Measurements from ENCODE around the gene C2CD4C. TPM values are rescaled to one million over a fixed set of nuclear protein-coding genes. Genes with fewer than 3 reads are reported as not detected.

C2CD4C gene
- total and polyA plus RNA-seq, 10 donors: 0.23 to 2.1 (median 0.77) TPM; not detected in 1

DNA sequence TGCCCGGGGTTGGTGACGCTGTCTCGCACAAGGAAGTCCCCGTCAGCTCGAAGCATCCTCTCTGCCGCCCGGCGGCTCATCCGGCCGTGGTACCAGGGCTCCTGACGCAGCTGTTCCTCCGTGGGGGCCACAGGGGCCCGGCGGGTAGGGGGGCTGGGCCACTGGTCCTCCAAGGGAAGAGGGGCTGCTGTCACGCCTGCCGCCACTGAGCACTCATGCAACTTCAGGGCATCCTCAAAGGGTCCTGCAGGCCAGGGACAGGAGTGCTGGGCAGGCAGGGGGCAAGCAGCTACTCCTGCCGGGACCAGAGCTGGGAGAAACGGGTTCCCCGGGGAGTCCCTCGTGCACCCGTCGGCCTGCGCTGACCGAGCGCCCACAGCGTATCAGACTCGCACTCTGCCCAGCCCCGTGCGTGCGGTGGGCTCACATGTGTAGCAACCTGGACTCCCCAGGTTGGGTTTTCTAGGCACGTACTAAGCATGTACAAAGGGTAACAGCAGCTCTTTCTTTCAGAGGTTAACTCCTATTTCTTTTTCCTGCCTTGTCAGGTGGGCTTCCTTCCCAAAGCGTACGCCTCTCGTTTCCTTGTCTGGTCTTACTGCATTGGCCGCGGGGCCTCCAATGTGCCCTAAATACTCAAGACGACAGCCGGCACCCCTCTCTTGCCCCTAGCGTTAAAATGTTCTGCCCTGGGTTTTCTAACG, 13.4 kb upstream of the C2CD4C start:
- Histone ChIP-seq H3K9me3 (no peaks in the 10 kb centered on the region), H3K4me3 (no peak overlapping the region), H3K27me3 (replicated peaks in 1 of 7) (peaks cover 0 to 21% (median 0%) of the 10 kb centered on the region in 7 donors), H3K27ac (no peak overlapping the region), H3K36me3 (peaks cover 0 to 8% (median 0%) of the 10 kb centered on the region in 6 donors), H3K4me1 (peaks cover 0 to 19% (median 5%) of the 10 kb centered on the region in 6 donors)
- 78 to 89% (median 86%) methylated on average over 34 to 40 of the region's 40 CpGs for WGBS, 5 donors
- TF ChIP-seq, protein P1, sequence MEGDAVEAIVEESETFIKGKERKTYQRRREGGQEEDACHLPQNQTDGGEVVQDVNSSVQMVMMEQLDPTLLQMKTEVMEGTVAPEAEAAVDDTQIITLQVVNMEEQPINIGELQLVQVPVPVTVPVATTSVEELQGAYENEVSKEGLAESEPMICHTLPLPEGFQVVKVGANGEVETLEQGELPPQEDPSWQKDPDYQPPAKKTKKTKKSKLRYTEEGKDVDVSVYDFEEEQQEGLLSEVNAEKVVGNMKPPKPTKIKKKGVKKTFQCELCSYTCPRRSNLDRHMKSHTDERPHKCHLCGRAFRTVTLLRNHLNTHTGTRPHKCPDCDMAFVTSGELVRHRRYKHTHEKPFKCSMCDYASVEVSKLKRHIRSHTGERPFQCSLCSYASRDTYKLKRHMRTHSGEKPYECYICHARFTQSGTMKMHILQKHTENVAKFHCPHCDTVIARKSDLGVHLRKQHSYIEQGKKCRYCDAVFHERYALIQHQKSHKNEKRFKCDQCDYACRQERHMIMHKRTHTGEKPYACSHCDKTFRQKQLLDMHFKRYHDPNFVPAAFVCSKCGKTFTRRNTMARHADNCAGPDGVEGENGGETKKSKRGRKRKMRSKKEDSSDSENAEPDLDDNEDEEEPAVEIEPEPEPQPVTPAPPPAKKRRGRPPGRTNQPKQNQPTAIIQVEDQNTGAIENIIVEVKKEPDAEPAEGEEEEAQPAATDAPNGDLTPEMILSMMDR (IDR thresholded peaks at IDR 0.05 in 8 of 11, conservative IDR thresholded peaks at IDR 0.05 in 3 of 11): no peak
- TF ChIP-seq POLR2A (IDR thresholded peaks at IDR 0.05) (no peak), POLR2AphosphoS5 (IDR thresholded peaks at IDR 0.05) (no peak)
- no peak for DNase-seq
- intact Hi-C loops (cut with DNase I; ENCODE audit: low total_unique reads): no loop called here

DNA sequence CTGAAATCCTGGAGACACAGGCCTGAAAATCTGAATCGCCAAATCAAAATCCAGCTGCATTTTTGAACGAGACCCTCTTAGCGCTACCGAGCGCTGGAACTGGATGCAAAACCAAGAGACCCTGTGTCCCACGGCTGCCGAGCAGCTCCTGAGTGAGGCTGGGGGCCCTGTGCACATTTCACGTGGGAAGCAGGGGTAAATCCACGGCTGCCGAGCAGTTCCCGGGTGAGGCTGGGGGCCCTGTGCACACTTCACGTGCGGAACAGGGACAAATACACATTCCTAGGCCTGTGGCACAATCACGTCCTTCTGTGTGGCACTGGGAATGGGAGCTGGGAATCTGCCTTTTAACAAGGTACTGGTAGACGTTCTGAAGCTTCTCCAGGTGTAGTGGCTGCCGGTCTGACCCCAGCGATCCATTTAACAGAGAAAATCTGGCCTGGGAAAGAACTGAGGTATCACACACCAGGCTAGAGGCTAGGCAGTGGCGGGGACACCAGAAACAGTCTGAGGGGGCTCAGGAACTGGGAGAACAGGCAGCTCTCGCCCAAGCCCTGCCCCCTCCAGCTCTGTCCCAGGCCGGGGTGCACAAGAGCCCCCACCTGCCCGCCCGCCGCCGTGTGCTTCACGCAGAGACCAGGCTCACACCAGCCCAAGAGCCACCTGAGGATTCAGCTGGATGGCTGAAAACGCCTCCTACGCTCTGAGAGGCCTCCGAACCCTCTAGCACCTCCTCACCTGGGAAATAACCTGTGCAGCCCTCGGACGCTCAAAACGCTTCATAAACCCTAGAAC, 11.0 kb upstream of the C2CD4C start:
- H3K4me3 ChIP-seq: no peak overlapping the region
- TF ChIP-seq POLR2A (IDR thresholded peaks at IDR 0.05) (no peak), POLR2AphosphoS5 (IDR thresholded peaks at IDR 0.05) (no peak)
- TF ChIP-seq, protein P1 (IDR thresholded peaks at IDR 0.05 in 8 of 11, conservative IDR thresholded peaks at IDR 0.05 in 3 of 11): no peak
- peak overlapping the region in 5 of 8 donors; percentile 25 to 54 (median 38) for H3K27ac ChIP-seq
- 80 to 86% (median 82%) methylated on average over 18 to 31 of the region's 31 CpGs for WGBS, 5 donors
- intact Hi-C loops (cut with DNase I; ENCODE audit: low total_unique reads): no loop called here
- peaks cover 0 to 19% (median 5%) of the 10 kb centered on the region in 6 donors for H3K4me1 ChIP-seq
- peaks cover 0 to 28% (median 0%) of the 10 kb centered on the region in 7 donors for H3K27me3 ChIP-seq (replicated peaks in 1 of 7)
- H3K36me3 ChIP-seq: peaks cover 0 to 24% (median 0%) of the 10 kb centered on the region in 6 donors
- peak; percentile 49 for DNase-seq
- no peaks in the 10 kb centered on the region for H3K9me3 ChIP-seq

DNA sequence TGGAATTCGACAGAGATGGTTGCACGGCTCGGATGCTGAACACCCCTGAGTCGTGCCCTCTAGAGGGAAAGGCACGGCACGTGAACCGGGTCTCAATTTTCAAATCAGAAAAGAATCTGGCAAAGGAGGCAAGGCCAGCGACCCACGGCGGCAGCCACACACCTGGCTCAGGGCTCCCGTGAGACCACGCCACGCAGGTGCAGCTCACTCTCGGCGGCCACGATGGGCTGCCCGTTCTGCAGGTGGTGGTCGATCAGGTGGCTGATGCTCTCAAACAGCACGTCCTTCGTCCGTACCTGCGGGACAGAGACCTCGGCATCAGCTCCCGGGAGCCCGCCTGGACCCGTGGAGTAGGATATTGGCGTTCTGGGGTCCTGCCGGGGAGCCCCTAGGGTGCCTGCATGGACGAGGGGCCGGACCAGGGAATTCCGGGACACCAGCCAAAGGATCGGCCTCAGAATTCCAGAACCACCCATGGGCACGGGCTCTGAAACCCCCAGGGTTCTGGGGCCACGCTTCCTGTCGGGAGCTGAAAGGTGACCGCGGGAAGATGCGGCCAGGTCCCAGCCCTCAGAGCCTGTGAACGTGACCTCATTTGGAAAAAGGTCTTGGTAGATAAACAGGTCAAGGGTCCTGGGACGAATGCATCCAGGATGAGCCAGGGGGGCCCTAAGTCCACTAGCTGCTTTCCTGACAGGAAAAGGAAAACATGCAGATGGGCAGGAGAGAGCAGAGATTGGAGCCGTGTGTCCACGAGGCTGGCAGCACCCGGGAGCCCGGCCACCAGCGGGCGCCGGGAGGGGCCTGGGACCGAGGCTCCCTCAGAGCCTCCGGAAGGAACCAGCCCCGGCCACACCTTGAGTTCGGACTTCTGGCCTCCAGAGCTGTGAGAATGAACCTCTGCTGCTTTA, 10.1 kb upstream of the C2CD4C start:
- no peak overlapping the region for H3K4me3 ChIP-seq
- peak; percentile 69 for DNase-seq
- TF ChIP-seq POLR2A (IDR thresholded peaks at IDR 0.05) (no peak), POLR2AphosphoS5 (IDR thresholded peaks at IDR 0.05) (peak; percentile 18 to 73 (median 62))
- TF ChIP-seq, protein P1 (IDR thresholded peaks at IDR 0.05 in 8 of 11, conservative IDR thresholded peaks at IDR 0.05 in 3 of 11): no peak
- H3K27me3 ChIP-seq (replicated peaks in 1 of 7): peaks cover 0 to 27% (median 0%) of the 10 kb centered on the region in 7 donors
- 70 to 78% (median 75%) methylated on average over 47 to 51 of the region's 51 CpGs for WGBS, 5 donors
- peaks cover 0 to 18% (median 0%) of the 10 kb centered on the region in 6 donors for H3K36me3 ChIP-seq
- H3K9me3 ChIP-seq: no peaks in the 10 kb centered on the region
- intact Hi-C loops (cut with DNase I; ENCODE audit: low total_unique reads): no loop called here
- peaks cover 0 to 19% (median 5%) of the 10 kb centered on the region in 6 donors for H3K4me1 ChIP-seq
- peak overlapping the region in 3 of 8 donors; percentile 25 to 54 (median 42) for H3K27ac ChIP-seq
